Stimulated activated CD8-positive, alpha-beta memory T cell treated with anti-CD3 and anti-CD28 coated beads, Interleukin-15, amount 100 ng/mL, for 48 hours (primary cell): ENCODE data around the gene CGREF1.

Experiments used
- DNase-seq, 2 donors: peaks; one replicate each; pipeline ENCODE4 v3.0.0-alpha.2; 2020; ENCODE audit warnings: low read depth in 2 of 2

Gene CGREF1

DNA sequence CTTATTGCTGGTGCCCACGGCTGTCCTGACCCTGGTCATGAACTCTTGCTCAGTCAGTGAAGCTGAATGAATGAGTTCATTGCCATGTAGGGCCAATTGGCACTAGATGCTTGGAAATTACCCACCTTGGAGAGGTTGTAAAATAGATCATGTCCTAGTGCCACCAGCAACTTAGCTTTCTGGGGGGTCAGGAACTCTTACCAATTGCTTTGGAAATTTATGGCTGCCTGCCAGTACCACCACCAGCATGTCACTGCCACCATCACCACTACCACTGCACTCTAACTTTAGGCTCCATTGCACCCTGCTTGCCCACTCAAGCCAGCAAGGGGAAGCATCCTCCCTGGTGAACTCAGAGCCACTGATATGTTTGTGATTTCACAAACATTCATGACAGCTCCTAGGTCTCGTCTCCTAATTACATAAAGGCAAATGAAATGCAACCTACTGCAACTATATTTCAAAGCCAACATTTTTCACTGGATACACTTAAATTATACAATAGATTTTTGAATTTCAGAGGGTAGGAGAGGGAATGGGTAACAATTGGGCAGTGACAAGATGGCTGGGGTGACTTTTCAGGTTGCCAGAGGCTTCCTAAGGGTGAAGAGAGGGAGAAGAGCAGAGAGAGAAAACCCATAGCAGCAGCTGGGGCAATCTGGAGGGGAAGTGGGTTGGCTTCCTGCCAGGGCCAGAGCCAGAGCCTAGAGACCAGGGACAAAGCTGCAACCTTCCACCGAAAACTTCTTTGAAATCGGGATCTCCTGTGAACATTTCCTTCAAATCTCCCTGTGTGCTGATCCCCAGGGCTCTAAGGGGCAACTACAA lies 44.0 kb downstream of the CGREF1 start:
- no peak for DNase-seq

DNA sequence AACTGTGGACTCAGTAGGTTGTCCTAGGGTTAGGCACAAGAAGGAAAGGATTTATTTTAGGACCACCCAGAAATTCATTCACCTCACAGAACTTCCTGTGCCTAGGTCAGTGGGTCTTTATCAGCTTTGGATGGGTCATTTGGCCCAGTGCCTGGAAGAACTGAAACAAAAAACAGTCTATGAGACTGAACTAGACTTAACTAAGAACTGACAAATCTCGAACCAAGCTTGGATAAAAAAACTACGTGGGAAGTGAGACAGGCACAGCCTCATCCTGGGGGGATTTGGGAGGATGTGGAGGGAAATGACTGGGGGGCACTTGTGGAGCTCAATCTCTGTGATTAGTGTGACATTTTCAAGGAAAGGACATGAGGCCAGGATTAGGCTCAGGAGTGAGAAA lies 45.1 kb downstream of the CGREF1 start:
- no peak for DNase-seq

DNA sequence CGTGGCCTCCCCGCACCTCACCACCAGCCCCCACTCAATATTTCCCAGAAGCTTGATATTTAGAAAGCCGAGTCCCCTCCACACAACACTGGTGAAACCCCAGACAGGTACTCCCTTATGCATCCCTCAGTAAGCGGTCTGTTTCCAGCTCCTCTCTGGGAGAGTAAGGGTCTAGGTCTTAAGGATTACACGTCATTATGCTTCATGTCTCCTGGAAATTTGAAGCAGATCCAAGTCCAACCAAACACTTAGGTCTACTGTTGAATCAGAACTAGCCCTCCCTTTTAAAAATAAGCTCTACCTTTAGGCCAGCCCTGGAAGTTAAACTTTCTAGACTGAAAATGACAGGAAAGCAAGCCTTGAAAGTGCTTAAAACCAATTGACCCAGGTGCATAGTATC lies 46.0 kb downstream of the CGREF1 start:
- no peak for DNase-seq

DNA sequence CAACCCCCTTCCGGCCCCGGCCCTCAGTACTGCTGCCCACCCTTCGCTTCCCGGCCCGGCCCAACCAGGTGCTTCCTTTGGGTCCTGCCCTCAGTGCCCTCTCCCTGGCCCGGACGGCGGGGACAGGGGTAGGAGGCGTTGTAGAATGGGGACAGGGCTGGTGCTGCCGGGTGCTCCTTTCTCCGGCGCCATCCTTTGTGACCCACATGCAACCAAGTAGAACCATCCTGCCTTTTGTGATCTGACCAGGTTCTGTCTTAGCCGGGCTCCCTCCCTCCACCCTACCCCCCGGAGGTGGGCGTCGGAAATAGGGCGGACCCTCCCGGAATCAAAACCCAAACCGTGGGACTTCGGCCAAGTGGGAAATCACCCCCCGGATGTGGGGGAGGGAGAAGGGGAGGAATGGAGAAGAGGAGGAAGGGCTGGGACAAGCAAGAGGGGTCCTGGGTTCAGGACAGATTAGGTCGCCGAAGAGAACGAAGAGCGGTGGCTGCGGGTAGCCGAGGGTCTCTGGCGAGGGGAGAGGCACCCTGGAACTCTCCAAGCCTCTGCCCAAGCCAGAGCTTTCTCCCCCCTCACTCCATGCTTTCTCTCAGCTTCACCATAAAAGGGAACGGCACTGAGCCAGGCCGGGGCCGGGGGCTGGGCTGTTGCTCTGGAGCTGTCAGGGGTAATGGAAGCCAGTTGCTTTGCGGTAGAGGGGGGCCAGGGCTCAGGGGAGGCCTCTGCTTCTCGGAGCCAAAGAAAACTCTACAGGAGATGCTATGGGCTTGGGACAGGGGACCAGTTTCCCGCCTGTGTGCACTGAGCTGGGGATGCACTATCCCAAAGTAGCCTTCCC lies 46.7 kb downstream of the CGREF1 start:
- no peak for DNase-seq

DNA sequence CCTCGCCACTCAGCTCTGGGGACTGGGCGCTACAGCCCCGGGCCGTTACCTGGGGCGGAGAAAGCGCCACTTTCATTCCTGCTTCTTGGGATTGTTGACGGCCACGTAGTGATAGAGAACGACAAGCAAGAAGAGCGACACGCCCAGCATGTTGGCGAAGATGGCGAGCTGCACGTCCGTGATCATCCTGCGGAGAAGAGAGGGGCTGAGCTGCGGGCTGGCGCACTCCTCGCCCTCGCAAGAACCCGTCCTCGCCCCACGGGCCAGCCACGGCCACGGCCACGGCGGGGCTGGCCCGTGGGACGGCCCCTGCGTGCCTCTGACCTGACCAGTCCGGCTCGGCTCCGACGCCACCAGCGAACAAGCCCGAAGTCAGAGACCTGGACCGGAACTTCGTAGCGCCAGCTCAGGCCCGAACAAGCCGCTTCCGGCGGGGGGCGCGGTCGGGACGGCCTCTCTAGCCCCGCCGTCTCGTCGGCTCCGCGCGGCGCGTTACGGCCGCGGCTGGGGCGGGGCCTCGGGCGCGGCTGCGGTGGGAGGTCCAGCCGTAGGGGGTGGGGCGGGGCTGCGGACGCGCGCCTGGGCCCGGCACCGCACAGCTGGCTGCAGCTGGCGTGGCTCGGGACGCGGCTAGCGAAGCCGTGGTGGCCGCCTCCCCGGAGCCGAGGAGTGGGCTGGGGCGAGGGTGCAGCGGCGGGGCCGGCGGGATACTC lies 47.5 kb downstream of the CGREF1 start, which contains the start of gene OST4:
TSS of gene OST4 (minus strand) at position 378 of the 713 bp plus-strand sequence.
- peak; percentile 90 to 91 for DNase-seq

DNA sequence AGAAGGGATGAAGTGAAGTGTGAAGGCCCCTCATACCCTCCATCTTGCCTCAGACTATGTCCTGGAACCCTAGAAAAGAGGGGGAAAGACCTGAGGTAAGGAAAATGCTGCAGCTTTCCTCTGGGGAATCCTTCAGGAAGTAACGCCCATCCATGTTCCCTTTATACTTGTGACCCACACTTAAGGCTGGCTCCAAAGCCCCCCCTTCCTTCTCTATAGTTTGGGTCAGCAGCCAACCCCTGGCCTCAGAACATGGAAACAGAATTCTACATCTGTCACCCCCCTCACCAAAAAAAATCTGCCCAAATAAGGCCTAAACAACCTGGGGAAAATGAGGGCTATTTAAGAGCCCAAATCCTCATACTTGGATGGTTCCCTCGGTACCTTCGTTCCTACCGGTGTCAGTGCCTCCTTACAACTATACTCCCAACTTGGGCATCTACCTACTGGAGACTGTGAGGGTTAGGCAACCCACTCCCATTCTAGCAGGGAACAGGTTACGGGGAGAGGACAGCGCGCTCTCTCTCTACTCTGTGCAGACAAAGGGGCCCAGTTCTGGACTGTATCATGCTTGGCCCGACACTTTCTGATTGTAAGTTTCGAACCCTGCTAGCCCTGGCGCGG lies 48.2 kb downstream of the CGREF1 start:
- no peak for DNase-seq

DNA sequence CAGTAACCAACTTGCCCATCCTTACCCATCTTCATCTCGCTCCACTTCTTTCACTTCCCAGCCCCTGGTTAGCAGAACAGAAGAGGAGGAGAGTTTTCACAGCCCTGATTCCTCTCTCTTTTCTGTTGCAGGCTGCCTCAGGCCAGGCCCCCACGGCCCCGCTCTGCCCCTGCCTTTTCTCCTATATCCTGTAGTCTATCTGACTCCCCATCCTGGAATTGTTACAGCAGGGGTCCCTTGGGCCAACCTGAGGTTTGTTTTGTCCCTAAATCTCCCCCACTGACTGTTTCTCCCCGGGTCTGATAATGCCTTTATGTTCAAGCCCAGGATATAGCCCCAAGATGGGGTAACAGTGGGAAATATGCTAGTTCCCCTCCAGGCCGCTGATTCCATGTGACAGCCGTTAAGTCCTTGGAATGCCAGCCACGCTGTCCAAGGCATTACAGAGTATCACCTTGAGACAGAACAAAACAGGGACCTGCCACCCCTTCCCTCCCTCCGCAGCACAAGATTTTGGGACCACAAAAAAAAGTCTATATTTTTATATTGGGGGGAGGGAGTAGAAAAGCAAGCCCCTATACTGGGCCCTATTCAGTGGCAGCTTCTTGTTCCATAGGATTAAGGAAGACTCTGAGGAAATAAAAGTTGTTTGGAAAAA lies 48.8 kb downstream of the CGREF1 start:
- no peak for DNase-seq

DNA sequence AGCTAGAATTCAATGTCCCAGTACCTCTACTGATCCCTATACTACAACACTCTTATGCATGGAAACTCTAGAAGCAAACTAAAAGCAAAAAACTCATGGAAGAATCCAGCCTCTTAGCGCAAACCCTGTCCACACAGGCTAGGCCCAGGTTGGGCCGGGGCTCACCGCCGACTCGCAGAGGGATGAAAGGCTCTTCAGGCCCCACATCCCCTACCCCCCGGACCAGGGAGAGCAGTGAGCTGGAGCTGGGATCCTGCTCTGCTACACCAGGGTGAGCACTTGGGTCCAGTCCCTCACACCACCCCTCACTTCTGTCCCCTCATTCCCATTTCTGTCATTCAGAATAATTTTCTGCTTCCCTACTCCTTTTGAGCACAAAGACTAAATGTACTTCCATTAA lies 49.5 kb downstream of the CGREF1 start:
- no peak for DNase-seq

DNA sequence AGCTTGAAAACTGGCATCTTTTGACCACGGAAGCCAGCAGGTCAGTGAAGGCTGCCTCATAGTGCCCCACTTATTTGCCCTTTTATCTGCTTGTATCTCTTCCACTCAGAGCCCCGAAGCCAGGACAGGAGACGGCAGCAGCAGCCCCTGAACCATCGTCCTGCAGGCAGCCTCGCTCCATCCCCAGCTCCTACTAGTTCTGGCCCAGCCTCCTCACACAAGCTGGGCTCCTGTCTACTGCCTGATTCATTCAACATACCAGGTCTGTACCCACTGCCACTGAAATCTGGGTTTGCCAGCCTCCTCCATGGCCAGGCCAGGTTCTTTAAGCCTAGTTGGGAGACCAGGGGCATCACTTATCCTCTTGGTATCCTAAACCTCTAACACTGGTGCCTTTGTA lies 51.5 kb downstream of the CGREF1 start:
- DNase-seq, result no peak

DNA sequence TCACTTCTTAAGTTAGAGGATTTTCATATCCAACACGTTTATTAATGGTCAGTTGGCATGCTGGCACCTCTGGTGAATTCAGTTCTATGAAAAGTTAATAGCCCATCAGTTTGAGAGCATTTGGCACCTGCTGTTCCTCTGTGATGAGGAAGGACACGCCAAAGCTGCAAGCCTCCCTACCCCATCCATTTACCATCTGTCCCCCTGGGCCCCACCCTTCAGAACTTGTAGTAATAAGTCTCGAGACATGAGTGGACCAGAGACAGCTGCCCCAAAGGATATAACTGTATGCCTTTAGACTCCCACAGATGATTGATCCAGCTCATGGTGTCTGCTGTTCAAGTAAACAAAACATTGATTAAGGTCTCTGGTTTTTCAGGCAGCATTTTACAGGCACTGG lies 53.8 kb downstream of the CGREF1 start:
- no peak for DNase-seq

DNA sequence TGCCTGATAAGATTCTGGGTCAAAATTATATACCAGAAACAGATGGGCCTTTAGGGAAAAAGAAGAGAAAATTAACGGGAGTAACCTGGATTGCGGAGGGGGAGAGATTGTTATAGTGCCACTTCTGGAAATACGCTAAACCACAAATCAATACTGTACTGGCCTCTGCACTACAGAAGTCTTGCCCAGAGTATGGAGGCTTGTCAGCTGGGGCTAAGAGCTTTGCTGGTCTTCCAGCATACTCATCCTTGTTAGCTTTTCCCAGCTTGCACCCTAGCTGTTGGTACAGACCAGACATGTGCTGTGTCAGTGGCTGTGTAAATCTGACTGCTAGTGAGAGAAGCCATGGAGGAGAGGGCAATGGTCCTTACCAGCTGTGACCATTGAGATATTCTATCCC lies 58.6 kb downstream of the CGREF1 start:
- DNase-seq, result no peak

DNA sequence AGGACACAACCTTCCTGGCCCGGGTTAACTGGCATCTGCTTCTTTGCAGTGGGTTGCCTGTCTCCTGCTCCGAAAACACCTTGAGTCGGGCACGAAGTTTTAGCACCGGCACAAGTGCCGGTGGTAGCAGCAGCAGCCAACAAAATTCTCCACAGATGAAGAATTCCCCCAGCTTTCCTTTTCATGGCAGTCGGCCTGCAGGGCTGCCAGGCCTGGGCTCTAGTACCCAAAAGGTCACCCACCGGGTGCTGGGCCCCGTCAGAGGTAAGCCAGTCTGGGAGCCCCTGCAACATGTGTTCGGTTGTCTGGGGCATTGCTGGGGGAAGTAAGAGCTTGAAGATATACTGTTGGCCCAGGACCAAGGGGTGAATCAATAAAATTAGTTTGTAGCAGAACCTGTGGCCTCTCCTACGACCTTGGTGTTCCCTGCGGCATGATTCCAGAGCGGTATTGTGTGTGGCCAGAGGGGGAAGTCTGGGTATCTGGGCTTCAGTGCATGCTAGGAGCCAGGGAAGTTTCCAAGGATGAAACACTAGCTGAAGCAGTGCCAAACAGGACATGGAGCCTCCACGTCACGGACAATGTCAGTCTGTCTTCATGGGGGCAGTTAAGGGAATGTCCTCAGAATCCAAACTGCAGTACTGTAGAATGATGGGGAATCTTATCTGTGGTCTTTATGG lies 59.6 kb downstream of the CGREF1 start:
- DNase-seq, result no peak

DNA sequence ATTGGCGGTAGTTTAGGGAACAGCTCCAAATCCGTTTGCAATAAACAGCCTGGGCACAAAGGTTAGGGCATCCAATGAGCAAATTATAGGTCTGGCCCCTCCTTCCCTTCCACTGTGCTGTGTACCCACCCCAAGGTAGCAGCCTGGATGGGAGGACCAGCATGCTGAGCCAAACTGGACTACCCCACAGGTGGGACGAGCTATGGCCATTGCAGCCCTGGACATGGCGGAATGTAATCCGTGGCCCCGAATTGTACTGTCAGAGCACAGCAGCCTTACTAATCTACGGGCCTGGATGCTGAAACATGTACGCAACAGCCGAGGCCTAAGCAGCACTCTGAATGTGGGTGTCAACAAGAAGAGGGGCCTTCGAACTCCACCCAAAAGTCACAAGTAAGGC lies 60.7 kb downstream of the CGREF1 start:
- DNase-seq, result no peak

DNA sequence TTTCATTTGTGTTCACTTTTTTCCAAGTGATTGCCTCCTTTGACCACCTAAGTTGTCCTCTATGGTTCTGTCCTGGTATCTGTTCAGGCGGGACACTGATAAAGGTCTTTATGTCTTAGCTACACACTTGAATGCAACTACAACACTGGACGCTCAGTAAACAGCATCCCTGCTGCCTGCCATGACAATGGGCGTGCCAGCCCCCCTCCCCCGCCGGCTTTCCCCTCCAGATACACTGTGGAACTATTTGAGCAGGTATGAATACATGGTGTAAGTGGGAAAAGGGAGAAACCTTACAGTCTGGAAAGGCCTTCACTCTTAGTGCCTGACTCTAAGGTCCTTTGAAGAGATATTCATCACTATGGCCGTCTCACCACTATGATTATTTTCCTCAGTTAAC lies 61.7 kb downstream of the CGREF1 start:
- no peak for DNase-seq

DNA sequence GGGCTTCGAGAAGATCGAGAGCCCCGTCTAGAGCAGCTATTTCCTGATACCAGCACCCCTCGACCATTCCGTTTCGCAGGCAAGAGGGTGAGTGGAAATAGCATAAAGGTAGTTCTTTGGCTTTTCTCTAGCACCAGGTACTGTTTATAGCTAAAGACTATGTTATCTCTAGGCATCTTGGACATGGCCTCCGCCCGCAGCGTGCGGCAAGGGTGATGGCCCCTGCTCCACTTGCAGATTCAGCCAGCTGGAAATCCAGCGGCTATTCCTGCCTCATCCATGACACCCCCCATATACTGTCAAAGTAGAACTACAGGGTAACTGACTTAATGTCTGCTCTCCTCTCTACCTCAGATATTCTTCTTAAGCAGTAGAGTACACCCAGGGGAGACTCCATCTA lies 64.2 kb downstream of the CGREF1 start:
- no peak for DNase-seq

DNA sequence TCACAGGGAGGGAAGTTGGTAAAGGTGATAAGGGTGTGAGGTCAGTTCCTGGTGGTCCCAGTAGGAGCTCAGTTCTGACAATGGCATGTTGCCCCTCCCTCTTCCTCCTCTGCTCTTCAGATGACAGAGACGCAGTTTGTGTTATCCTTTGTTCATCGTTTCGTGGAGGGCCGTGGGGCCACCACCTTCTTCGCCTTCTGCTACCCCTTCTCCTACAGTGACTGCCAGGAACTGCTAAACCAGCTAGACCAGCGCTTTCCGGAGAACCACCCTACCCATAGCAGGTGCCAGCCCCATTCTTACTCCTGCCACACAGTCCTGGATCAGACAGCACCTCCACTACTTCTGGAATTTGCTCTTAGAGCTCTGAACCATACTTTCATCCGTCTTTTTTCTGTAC lies 65.2 kb downstream of the CGREF1 start:
- no peak for DNase-seq

DNA sequence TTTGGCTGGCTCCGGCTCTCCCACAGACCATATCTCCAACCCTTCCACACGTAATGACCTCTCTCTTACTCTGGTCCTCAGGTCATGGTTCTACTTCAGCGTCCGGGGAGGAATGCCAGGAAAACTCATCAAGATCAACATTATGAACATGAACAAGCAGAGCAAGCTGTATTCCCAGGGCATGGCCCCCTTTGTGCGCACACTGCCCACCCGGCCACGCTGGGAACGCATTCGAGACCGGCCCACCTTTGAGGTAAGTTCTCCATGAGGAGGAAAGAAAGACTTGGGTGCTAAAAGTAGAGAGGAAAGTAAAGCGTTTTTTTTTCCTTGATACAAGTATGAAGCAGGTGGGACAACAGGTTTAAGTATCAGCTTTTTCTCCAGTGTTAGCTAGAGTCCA lies 65.6 kb downstream of the CGREF1 start:
- DNase-seq, result no peak

DNA sequence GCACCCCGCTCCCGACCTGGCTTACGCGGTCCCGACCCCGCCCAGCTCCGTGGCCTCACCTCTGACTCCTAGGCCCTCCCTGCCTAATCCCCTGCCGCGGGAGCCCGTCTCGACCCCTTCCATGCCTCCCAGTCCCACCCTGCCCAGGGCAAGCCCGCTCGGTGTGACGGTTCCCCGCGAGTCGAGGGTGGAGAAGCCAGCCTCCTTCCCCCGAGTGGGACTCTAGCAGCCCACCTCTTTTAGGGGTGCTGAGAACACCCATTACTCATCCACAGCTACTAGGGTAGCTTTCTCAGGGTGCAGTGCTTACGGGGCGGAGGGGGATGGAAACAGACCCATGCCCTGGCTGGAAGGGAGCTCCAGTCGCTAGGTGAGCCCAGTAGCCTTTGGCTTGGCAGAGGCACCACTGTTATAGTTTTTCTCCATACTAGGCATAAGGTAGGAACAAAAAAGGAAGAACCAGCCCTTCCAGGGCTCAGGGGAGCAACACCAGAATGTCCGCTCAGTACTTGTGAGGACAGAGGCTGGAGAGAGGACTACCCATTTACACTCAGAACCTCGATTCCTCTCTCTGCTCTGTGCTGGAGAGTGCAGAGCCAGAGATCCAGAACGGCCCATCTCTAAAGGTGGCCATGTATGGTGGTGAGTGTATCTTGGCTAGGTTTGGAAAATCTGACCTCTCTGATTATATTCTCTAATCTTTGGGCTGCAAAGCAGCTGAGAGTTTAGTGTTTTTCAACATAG lies 66.9 kb downstream of the CGREF1 start:
- DNase-seq, result no peak

DNA sequence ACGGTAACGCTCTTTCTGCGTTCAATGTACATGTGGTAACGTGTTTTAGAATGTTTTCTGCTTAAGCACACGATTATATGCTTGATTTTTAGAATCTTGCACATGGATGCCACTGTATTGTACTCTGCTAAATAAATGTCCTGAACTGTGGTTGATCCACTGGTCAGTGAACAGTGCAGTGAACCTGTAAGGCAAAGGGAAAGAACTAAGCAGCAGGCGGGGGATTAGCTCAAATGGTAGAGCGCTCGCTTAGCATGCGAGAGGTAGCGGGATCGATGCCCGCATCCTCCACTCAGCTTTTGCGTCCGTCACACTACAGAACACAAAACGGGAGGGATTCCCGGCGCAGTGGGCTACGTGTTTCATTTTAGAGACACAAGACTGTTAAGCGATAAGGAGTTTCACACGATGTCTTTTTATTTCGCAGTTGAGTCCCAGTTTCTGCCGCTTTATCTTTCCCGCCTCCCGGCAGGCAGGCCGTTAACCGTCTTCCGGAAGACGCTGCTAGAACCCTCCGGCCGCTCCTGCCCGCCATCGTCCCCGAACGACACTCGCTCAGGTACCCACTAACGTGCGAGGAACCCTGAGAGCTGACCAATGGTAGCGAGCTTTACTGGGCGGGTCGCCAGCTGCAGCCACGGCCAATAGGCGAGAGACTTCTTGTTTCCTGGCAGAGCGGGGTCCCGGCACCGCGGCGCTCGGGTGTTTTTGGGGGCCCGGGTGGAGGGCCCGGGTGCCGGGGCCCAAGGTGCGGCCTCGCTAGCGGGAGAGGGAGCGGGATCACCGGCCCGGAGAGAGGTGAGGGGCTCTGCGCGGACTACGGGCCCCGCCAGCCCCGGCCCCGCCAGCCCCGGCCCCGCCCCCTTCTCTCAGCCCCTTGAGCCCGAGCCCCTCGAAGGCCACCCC lies 67.7 kb downstream of the CGREF1 start, which contains the start of gene AGBL5:
TSS of gene AGBL5 (plus strand) at position 673 of the 906 bp plus-strand sequence. CDS start 1,291 bp downstream, outside the sequence.
- DNase-seq, result peak; percentile 91 to 93
